ENCODE results near the gene LTBP3.

- TF ChIP-seq ZNF274 (IDR thresholded peaks at IDR 0.05; ENCODE audit: low read depth, low read length): no peak
- TF ChIP-seq SUZ12 (IDR thresholded peaks at IDR 0.05; ENCODE audit: extremely low read depth, insufficient read depth, insufficient read length): no peak
- no peak for TF ChIP-seq YY1 (IDR thresholded peaks at IDR 0.05; ENCODE audit: insufficient read depth, insufficient read length)
These were observed 19.0 kb downstream of the LTBP3 start for GRCh38 chr11:65538915-65539743.

Measured in NT2/D1 (cell line).